ENCODE data around the gene KIRREL1. TPM values are rescaled to one million over a fixed set of nuclear protein-coding genes. Genes with fewer than 3 reads are reported as not detected.

Gene KIRREL1
- total RNA-seq, 4 donors from 2014 or later: 37.4 to 77.1 (median 54.6) TPM

- peaks cover 85 to 95% (median 93%) of the 10 kb centered on the region in 4 donors for H3K4me1 ChIP-seq
Measured at GRCh38 chr1:158020259-158020885, 26.9 kb downstream of the KIRREL1 start.

GRCh38 chr1:158020886-158021620 lies 27.6 kb downstream of the KIRREL1 start:
- H3K4me1 ChIP-seq: peaks cover 92 to 96% (median 93%) of the 10 kb centered on the region in 4 donors
- DNase-seq (ENCODE audit: extremely low spot score): no peak
- 31% methylated on average over 6 of the region's 6 CpGs for whole genome bisulfite sequencing
- H3K9me3 ChIP-seq: no peaks in the 10 kb centered on the region
- no peak overlapping the region for H3K4me3 ChIP-seq
- TF ChIP-seq POLR2AphosphoS5 (IDR thresholded peaks at IDR 0.05) (no peak), EP300 (IDR thresholded peaks at IDR 0.05) (no peak), CTCF (IDR thresholded peaks at IDR 0.05) (no peak), POLR2A (IDR thresholded peaks at IDR 0.05; ENCODE audit: low read depth) (no peak)
- no peaks in the 10 kb centered on the region for H3K36me3 ChIP-seq
- H3K27me3 ChIP-seq: no peaks in the 10 kb centered on the region
- intact Hi-C loops (cut with DNase I): no loop called here
- peak overlapping the region; percentile 82 to 85 (median 83) for H3K27ac ChIP-seq (replicated peaks in 1 of 4)

More at GRCh38 chr1:158020259-158020885, 26.9 kb downstream of the KIRREL1 start:
- peak overlapping the region in 2 of 4 donors; percentile 4 to 29 for H3K4me3 ChIP-seq
- intact Hi-C loops (cut with DNase I): no loop called here
- no peaks in the 10 kb centered on the region for H3K36me3 ChIP-seq
- DNase-seq (ENCODE audit: extremely low spot score): no peak
- no peaks in the 10 kb centered on the region for H3K27me3 ChIP-seq
- WGBS: 42% methylated on average over 4 of the region's 4 CpGs
- H3K27ac ChIP-seq (replicated peaks in 1 of 4): peak overlapping the region; percentile 82 to 85 (median 83)
- H3K9me3 ChIP-seq: no peaks in the 10 kb centered on the region
- TF ChIP-seq CTCF (IDR thresholded peaks at IDR 0.05): no peak
- no peak for TF ChIP-seq POLR2AphosphoS5 (IDR thresholded peaks at IDR 0.05)
- TF ChIP-seq EP300 (IDR thresholded peaks at IDR 0.05): no peak
- TF ChIP-seq POLR2A (IDR thresholded peaks at IDR 0.05; ENCODE audit: low read depth): no peak

GRCh38 chr1:158021721-158022120 lies 28.3 kb downstream of the KIRREL1 start:
- no peaks in the 10 kb centered on the region for H3K27me3 ChIP-seq
- TF ChIP-seq EP300 (IDR thresholded peaks at IDR 0.05) (no peak), CTCF (IDR thresholded peaks at IDR 0.05) (no peak), POLR2A (IDR thresholded peaks at IDR 0.05; ENCODE audit: low read depth) (no peak), POLR2AphosphoS5 (IDR thresholded peaks at IDR 0.05) (no peak)
- intact Hi-C loops (cut with DNase I): no loop called here
- H3K36me3 ChIP-seq: no peaks in the 10 kb centered on the region
- H3K27ac ChIP-seq (replicated peaks in 1 of 4): peak overlapping the region; percentile 82 to 85 (median 83)
- H3K4me3 ChIP-seq: no peak overlapping the region
- 84% methylated on average over 2 of the region's 2 CpGs for WGBS
- DNase-seq (ENCODE audit: extremely low spot score): no peak
- peaks cover 89 to 95% (median 91%) of the 10 kb centered on the region in 4 donors for H3K4me1 ChIP-seq
- H3K9me3 ChIP-seq: no peaks in the 10 kb centered on the region

- H3K27me3 ChIP-seq: no peaks in the 10 kb centered on the region
- DNase-seq (ENCODE audit: extremely low spot score): no peak
- 51% methylated on average over 7 of the region's 7 CpGs for WGBS
- H3K4me1 ChIP-seq: peaks cover 80 to 89% (median 82%) of the 10 kb centered on the region in 4 donors
- peak overlapping the region; percentile 73 to 85 (median 83) for H3K27ac ChIP-seq (replicated peaks in 1 of 4)
- TF ChIP-seq POLR2A (IDR thresholded peaks at IDR 0.05; ENCODE audit: low read depth) (no peak), CTCF (IDR thresholded peaks at IDR 0.05) (no peak), POLR2AphosphoS5 (IDR thresholded peaks at IDR 0.05) (no peak), EP300 (IDR thresholded peaks at IDR 0.05) (no peak)
- H3K9me3 ChIP-seq: no peaks in the 10 kb centered on the region
- intact Hi-C loops (cut with DNase I): no loop called here
- H3K4me3 ChIP-seq: peak overlapping the region in 1 of 4 donors; percentile 3
- H3K36me3 ChIP-seq: no peaks in the 10 kb centered on the region
Measured at GRCh38 chr1:158022554-158023312, 29.3 kb downstream of the KIRREL1 start.

Measured in esophagus muscularis mucosa (tissue), 4 donors.